ENCODE data around the gene SPEM1.
A peak's percentile ranks its signal among the peaks of the same experiment; 100 is the strongest.

The SPEM1 gene, protein sequence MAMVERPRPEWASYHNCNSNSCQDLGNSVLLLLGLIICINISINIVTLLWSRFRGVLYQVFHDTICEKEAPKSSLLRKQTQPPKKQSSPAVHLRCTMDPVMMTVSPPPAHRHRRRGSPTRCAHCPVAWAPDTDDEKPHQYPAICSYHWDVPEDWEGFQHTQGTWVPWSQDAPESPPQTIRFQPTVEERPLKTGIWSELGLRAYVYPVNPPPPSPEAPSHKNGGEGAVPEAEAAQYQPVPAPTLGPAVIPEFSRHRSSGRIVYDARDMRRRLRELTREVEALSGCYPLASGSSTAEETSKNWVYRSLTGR

GRCh38 chr17:7419819-7420610 is at the start of gene SPEM1:
Gene SPEM1 (plus strand): TSS chr17:7420324. CDS start chr17:7420385, 61 bp downstream.
- H3K9me3 Mint-ChIP-seq: no peaks in the 10 kb centered on the region
- H3K36me3 Mint-ChIP-seq: no peaks in the 10 kb centered on the region
- no peak within 1 kb of the TSS for H3K4me3 Mint-ChIP-seq
- peak within 1 kb of the TSS; percentile 26 for H3K27ac Mint-ChIP-seq
- DNase-seq (ENCODE audit: low spot score in 2 of 2) (no peak), ATAC-seq (no peak)
- peaks cover 7% of the 10 kb centered on the region for H3K4me1 Mint-ChIP-seq

DNA sequence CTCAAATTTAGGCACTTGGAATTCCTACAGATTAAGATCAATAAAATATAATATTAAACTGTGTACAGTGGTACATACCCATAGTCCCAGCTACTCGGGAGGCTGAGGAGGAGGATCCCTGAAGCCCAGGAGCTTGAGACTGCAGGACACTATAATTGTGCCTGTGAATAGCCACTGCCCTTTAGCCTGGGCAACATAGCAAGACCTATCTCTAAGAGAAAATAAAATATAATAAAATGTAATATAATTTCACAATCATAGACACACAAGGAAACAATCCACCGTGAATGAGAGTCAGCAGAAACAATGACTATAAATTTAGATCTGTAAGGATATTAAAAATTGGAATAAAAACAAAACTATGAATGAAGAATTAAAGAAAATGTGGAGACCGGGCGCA is 49.3 kb upstream of the SPEM1 start:
- no peak for DNase-seq (ENCODE audit: low spot score in 2 of 2)
- no peak for ATAC-seq
- no peaks in the 10 kb centered on the region for H3K9me3 Mint-ChIP-seq
- H3K4me1 Mint-ChIP-seq: no peaks in the 10 kb centered on the region
- no peak overlapping the region for H3K4me3 Mint-ChIP-seq
- H3K27ac Mint-ChIP-seq: no peak overlapping the region
- H3K36me3 Mint-ChIP-seq: no peaks in the 10 kb centered on the region

- H3K4me3 Mint-ChIP-seq: no peak overlapping the region
- ATAC-seq (no peak), DNase-seq (ENCODE audit: low spot score in 2 of 2) (no peak)
- no peaks in the 10 kb centered on the region for H3K9me3 Mint-ChIP-seq
- H3K4me1 Mint-ChIP-seq: no peaks in the 10 kb centered on the region
- H3K27ac Mint-ChIP-seq: no peak overlapping the region
- no peaks in the 10 kb centered on the region for H3K36me3 Mint-ChIP-seq
These were observed 45.8 kb upstream of the SPEM1 start for GRCh38 chr17:7374353-7374752.

- no peaks in the 10 kb centered on the region for H3K4me1 Mint-ChIP-seq
- ATAC-seq: no peak
- no peaks in the 10 kb centered on the region for H3K9me3 Mint-ChIP-seq
- peaks cover 5% of the 10 kb centered on the region for H3K36me3 Mint-ChIP-seq
- no peak overlapping the region for H3K27ac Mint-ChIP-seq
- no peak for DNase-seq (ENCODE audit: low spot score in 2 of 2)
- H3K4me3 Mint-ChIP-seq: no peak overlapping the region
These were observed 41.0 kb upstream of the SPEM1 start for GRCh38 chr17:7379134-7379533.

DNA sequence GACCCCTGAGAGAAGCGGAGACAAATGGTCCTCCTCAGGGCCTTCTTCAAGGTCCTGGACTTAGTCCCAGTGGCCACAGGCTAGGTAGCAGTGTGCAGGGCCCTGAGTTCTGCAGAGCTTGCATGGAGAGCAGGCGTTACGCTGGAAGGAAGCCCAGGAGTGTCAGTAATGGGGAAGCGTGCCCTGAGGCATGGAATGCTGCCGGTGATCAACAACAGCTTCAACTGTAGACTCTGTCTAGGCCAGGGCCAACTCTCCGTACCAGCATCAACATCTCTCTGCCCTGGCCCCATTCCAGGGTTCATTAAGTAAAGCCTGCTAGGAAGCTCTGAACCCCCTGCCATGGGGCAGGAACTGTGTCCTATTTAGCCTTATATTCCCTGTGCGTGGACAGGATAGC is 39.8 kb upstream of the SPEM1 start:
- no peak for DNase-seq (ENCODE audit: low spot score in 2 of 2)
- H3K27ac Mint-ChIP-seq: peak overlapping the region; percentile 5
- no peaks in the 10 kb centered on the region for H3K9me3 Mint-ChIP-seq
- H3K4me3 Mint-ChIP-seq: no peak overlapping the region
- peaks cover 8% of the 10 kb centered on the region for H3K4me1 Mint-ChIP-seq
- peaks cover 5% of the 10 kb centered on the region for H3K36me3 Mint-ChIP-seq
- ATAC-seq: no peak

GRCh38 chr17:7380855-7381683 is 39.1 kb upstream of the SPEM1 start, which contains the start of gene TNK1:
Gene TNK1 (plus strand): TSS chr17:7381089. CDS start chr17:7382927, 1,838 bp downstream.
- no peak within 1 kb of the TSS for H3K4me3 Mint-ChIP-seq
- peak within 1 kb of the TSS; percentile 5 for H3K27ac Mint-ChIP-seq
- DNase-seq (ENCODE audit: low spot score in 2 of 2): no peak
- peaks cover 8% of the 10 kb centered on the region for H3K4me1 Mint-ChIP-seq
- no peaks in the 10 kb centered on the region for H3K9me3 Mint-ChIP-seq
- H3K36me3 Mint-ChIP-seq: peaks cover 5% of the 10 kb centered on the region
- no peak for ATAC-seq

GRCh38 chr17:7382901-7383300 is 37.2 kb upstream of the SPEM1 start:
- peak overlapping the region; percentile 71 for H3K4me3 Mint-ChIP-seq

DNA sequence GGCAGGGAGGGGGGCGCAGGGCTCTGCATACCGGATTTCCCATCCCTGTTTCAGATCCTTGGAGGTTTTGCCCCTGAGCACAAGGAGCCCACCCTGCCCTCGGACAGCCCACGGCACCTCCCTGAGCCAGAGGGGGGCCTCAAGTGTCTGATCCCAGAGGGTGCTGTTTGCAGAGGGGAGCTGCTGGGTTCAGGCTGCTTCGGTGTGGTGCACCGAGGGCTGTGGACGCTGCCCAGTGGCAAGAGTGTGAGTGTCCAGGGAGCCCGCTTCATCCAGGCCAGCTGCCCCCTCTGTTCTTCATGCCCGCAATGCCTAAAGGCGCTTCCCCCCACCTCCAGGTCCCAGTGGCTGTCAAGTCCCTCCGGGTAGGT is 36.8 kb upstream of the SPEM1 start:
- Mint-ChIP-seq H3K27ac (no peak overlapping the region), H3K9me3 (no peaks in the 10 kb centered on the region), H3K4me1 (peaks cover 8% of the 10 kb centered on the region), H3K36me3 (peaks cover 22% of the 10 kb centered on the region), H3K4me3 (peak overlapping the region; percentile 71)
- no peak for ATAC-seq
- DNase-seq (ENCODE audit: low spot score in 2 of 2): no peak

More at GRCh38 chr17:7382901-7383300, 37.2 kb upstream of the SPEM1 start:
- DNase-seq (ENCODE audit: low spot score in 2 of 2): no peak
- H3K4me1 Mint-ChIP-seq: peaks cover 8% of the 10 kb centered on the region
- no peak overlapping the region for H3K27ac Mint-ChIP-seq
- no peak for ATAC-seq
- H3K36me3 Mint-ChIP-seq: peaks cover 17% of the 10 kb centered on the region
- H3K9me3 Mint-ChIP-seq: no peaks in the 10 kb centered on the region

DNA sequence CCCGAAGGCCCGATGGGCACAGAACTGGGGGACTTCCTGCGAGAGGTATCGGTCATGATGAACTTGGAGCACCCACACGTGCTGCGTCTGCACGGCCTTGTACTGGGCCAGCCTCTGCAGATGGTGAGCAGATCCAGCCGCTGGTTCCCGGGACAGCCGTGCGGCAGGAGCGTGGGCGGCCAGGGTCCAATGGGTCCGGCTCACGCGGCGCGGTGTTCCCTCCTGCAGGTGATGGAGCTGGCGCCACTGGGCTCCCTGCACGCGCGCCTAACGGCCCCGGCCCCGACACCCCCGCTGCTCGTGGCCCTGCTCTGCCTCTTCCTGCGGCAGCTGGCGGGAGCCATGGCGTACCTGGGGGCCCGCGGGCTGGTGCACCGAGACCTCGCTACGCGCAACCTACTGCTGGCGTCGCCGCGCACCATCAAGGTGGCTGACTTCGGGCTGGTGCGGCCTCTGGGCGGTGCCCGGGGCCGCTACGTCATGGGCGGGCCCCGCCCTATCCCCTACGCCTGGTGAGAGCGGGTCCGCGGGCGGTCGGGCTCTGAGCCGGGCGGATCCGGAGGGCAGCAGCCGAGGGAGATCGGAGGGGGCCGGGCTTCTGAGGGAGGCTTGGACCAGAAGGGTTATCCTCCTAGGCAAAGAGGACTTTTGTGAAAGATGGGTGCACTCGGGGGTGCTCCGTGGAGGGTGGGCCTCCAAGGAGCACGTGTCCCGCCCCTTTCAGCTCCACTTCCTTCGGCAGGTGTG is 36.2 kb upstream of the SPEM1 start:
- ATAC-seq: peak; percentile 98
- H3K9me3 Mint-ChIP-seq: no peaks in the 10 kb centered on the region
- peak overlapping the region; percentile 76 for H3K27ac Mint-ChIP-seq
- peak overlapping the region; percentile 71 for H3K4me3 Mint-ChIP-seq
- H3K4me1 Mint-ChIP-seq: peaks cover 8% of the 10 kb centered on the region
- DNase-seq (ENCODE audit: low spot score in 2 of 2): peak; percentile 68 to 85
- peaks cover 24% of the 10 kb centered on the region for H3K36me3 Mint-ChIP-seq

GRCh38 chr17:7384489-7385081 is 35.5 kb upstream of the SPEM1 start:
- Mint-ChIP-seq H3K27ac (peak overlapping the region; percentile 76), H3K4me1 (peaks cover 8% of the 10 kb centered on the region), H3K9me3 (no peaks in the 10 kb centered on the region), H3K4me3 (peak overlapping the region; percentile 71), H3K36me3 (peaks cover 24% of the 10 kb centered on the region)
- ATAC-seq: no peak
- no peak for DNase-seq (ENCODE audit: low spot score in 2 of 2)

GRCh38 chr17:7388856-7389255 is 31.3 kb upstream of the SPEM1 start:
- ATAC-seq (no peak), DNase-seq (ENCODE audit: low spot score in 2 of 2) (no peak)
- no peak overlapping the region for H3K27ac Mint-ChIP-seq

GRCh38 chr17:7389924-7390910 is 29.9 kb upstream of the SPEM1 start:
- H3K9me3 Mint-ChIP-seq: no peaks in the 10 kb centered on the region
- peaks cover 42% of the 10 kb centered on the region for H3K36me3 Mint-ChIP-seq
- peak overlapping the region; percentile 54 for H3K27ac Mint-ChIP-seq
- peaks cover 23% of the 10 kb centered on the region for H3K4me1 Mint-ChIP-seq
- no peak for ATAC-seq
- H3K4me3 Mint-ChIP-seq: no peak overlapping the region
- DNase-seq (ENCODE audit: low spot score in 2 of 2): no peak

More at GRCh38 chr17:7388856-7389255, 31.3 kb upstream of the SPEM1 start:
- H3K4me3 Mint-ChIP-seq: no peak overlapping the region
- H3K4me1 Mint-ChIP-seq: peaks cover 25% of the 10 kb centered on the region
- H3K36me3 Mint-ChIP-seq: peaks cover 42% of the 10 kb centered on the region
- H3K9me3 Mint-ChIP-seq: no peaks in the 10 kb centered on the region

- Mint-ChIP-seq H3K4me1 (peaks cover 30% of the 10 kb centered on the region), H3K27ac (no peak overlapping the region), H3K4me3 (no peak overlapping the region)
These were observed 28.8 kb upstream of the SPEM1 start for GRCh38 chr17:7391307-7391706.

More at GRCh38 chr17:7391307-7391706, 28.8 kb upstream of the SPEM1 start:
- DNase-seq (ENCODE audit: low spot score in 2 of 2) (no peak), ATAC-seq (no peak)
- no peaks in the 10 kb centered on the region for H3K9me3 Mint-ChIP-seq
- peaks cover 42% of the 10 kb centered on the region for H3K36me3 Mint-ChIP-seq

Data from stimulated activated effector memory CD8-positive, alpha-beta T cell treated with anti-CD3 and anti-CD28 coated beads, Interleukin-12 subunit alpha, Interleukin-12 subunit beta, amount 100 ng/mL, for 72 hours (primary cell).